A549 treated with AZD2906 at 1 μM for 4 hours (cell line): ENCODE data around the gene PDE3A. TPM values are rescaled to one million over a fixed set of nuclear protein-coding genes. Genes with fewer than 3 reads are reported as not detected.

Experiments used
- total RNA-seq: library from RNA; stranded (reverse); fragments of 200-300 nt; extraction: Qiagen RNA extraction; gene quantifications from 5 replicates; pipeline ENCODE4 v1.2.3, GENCODE V29; 2022

The PDE3A gene
- 2.2 to 3.6 TPM (median 2.9 TPM) in 5 replicates for total RNA-seq

GRCh38 chr12:20368114-20368650 lies at the start of gene PDE3A:
PDE3A (plus strand) TSS chr12:20368537; CDS start chr12:20369285, 748 bp downstream.

GRCh38 chr12:20695232-20695631 lies 326.9 kb downstream of the PDE3A start, which contains the start of gene SLCO1C1:
SLCO1C1 (plus strand) TSS chr12:20695332; CDS start chr12:20699577, 4,245 bp downstream.

